HepG2 (cell line): ENCODE results near the gene NBEAL1. TPM values are rescaled to one million over a fixed set of nuclear protein-coding genes. Genes with fewer than 3 reads are reported as not detected.

Source experiments
- BRD4 ChIP-seq: sonication (generic); formaldehyde crosslinking; IDR thresholded peaks from 2 replicates; pipeline ENCODE4 v1.4.0; 2020; ENCODE audit warnings: missing genetic modification reagents
- DR1 ChIP-seq: sonication (generic); formaldehyde crosslinking; IDR thresholded peaks from 2 replicates; pipeline ENCODE4 v1.8.0; 2021; ENCODE audit warnings: mild to moderate bottlenecking, missing genetic modification reagents, inconsistent platforms
- FIP1L1 ChIP-seq: fragments of 200-400 bp; formaldehyde crosslinking; IDR thresholded peaks from 2 replicates; pipeline ENCODE4 v1.6.1; 2018; ENCODE audit warnings: low read depth, mild to moderate bottlenecking, low read length, moderate library complexity, borderline replicate concordance; ENCODE audit not compliant: insufficient read depth
- GATAD2A ChIP-seq: IDR thresholded peaks from 2 replicates; pipeline ENCODE4 v1.6.1; 2016
- HNRNPL ChIP-seq: fragments of 200-400 bp; formaldehyde crosslinking; IDR thresholded peaks from 2 replicates; pipeline ENCODE4 v1.6.1; 2017; ENCODE audit warnings: mild to moderate bottlenecking, low read depth, low read length
- MED13 ChIP-seq: sonication (generic); formaldehyde crosslinking; IDR thresholded peaks from 2 replicates; pipeline ENCODE4 v1.5.0; 2020; ENCODE audit warnings: missing genetic modification reagents
- RARG ChIP-seq: sonication (generic); formaldehyde crosslinking; IDR thresholded peaks from 2 replicates; pipeline ENCODE4 v1.4.0; 2020; ENCODE audit warnings: low read depth, mild to moderate bottlenecking, missing genetic modification reagents
- RNF219 ChIP-seq: sonication (generic); formaldehyde crosslinking; IDR thresholded peaks from 2 replicates; pipeline ENCODE4 v1.5.0; 2020; ENCODE audit warnings: mild to moderate bottlenecking, missing genetic modification reagents
- RORA ChIP-seq: sonication (generic); formaldehyde crosslinking; IDR thresholded peaks from 2 replicates; pipeline ENCODE4 v1.5.0; 2020; ENCODE audit warnings: mild to moderate bottlenecking, missing genetic modification reagents, moderate library complexity
- SIX4 ChIP-seq: sonication (generic); formaldehyde crosslinking; IDR thresholded peaks from 2 replicates; pipeline ENCODE4 v1.4.0; 2020; ENCODE audit warnings: missing genetic modification reagents
- TBX2 ChIP-seq: sonication (generic); formaldehyde crosslinking; IDR thresholded peaks from 2 replicates; pipeline ENCODE4 v1.5.0; 2020; ENCODE audit warnings: missing genetic modification reagents, mild to moderate bottlenecking, borderline replicate concordance
- ZBTB20 ChIP-seq: sonication (generic); formaldehyde crosslinking; IDR thresholded peaks from 2 replicates; pipeline ENCODE4 v1.8.1; 2023; ENCODE audit warnings: missing genetic modification reagents, low read depth, mild to moderate bottlenecking, borderline replicate concordance
- ZBTB21 ChIP-seq: sonication (generic); formaldehyde crosslinking; IDR thresholded peaks from 2 replicates; pipeline ENCODE4 v1.4.0; 2020; ENCODE audit warnings: missing genetic modification reagents
- ZNF280B ChIP-seq: sonication (generic); formaldehyde crosslinking; IDR thresholded peaks from 2 replicates; pipeline ENCODE4 v1.5.0; 2020; ENCODE audit warnings: missing genetic modification reagents, mild to moderate bottlenecking, borderline replicate concordance
- ZNF432 ChIP-seq: sonication (generic); formaldehyde crosslinking; IDR thresholded peaks from 2 replicates; pipeline ENCODE4 v1.5.0; 2020; ENCODE audit warnings: missing genetic modification reagents, mild to moderate bottlenecking, borderline replicate concordance
- ZNF629 ChIP-seq: sonication (generic); formaldehyde crosslinking; conservative IDR thresholded peaks from 2 replicates; pipeline ENCODE4 v1.5.0; 2020; ENCODE audit warnings: missing genetic modification reagents
- ZNF782 ChIP-seq: sonication (generic); formaldehyde crosslinking; IDR thresholded peaks from 2 replicates; pipeline ENCODE4 v1.4.0; 2020; ENCODE audit warnings: missing genetic modification reagents, mild to moderate bottlenecking, borderline replicate concordance
- polyA plus RNA-seq, 8 experiments: library from polyadenylated mRNA; depleted of rRNA in 3 of 8; stranded (reverse) in 7 of 8; unstranded in 1 of 8; fragments of >200 nt; fragmentation: Illumina TruSeq in 4 of 8; extraction: Trizol in 4 of 8; gene quantifications; 2 replicates each; pipeline versions ENCODE4 v1.2.1 to v1.2.3, GENCODE V29; 2011 to 2016; ENCODE audit warnings: low read depth in 4 of 8, missing spikeins in 1 of 8, mixed read lengths in 1 of 8; ENCODE audit not compliant: insufficient read depth in 1 of 8
- total RNA-seq, 5 experiments: library from RNA; depleted of rRNA; stranded (reverse); fragments of >200 nt; fragmentation: Illumina TruSeq; extraction: Trizol; gene quantifications; 2 replicates each; pipeline ENCODE4 v1.2.3, GENCODE V29; 2016; ENCODE audit warnings: low read depth in 1 of 5
- TF ChIP-seq, protein P1 (sequence below): sonication (generic); formaldehyde crosslinking; IDR thresholded peaks from 2 replicates; pipeline ENCODE4 v1.5.1; 2020; ENCODE audit warnings: mild to moderate bottlenecking, missing genetic modification reagents, borderline replicate concordance
- TF ChIP-seq, protein P2 (sequence below): sonication (generic); formaldehyde crosslinking; IDR thresholded peaks from 2 replicates; pipeline ENCODE4 v1.9.0; 2022; ENCODE audit warnings: missing genetic modification reagents, mild to moderate bottlenecking, borderline replicate concordance
- TF ChIP-seq, protein P3 (sequence below): fragments of 450-650 bp; IDR thresholded peaks from 2 replicates; pipeline ENCODE4 v1.6.1; 2016

Gene NBEAL1
- total and polyA plus RNA-seq, 2 of the 13 experiments (the other 11 are each of a cell fraction or from before 2014, with no cell fraction given), result 6.4 to 15.7 TPM

DNA sequence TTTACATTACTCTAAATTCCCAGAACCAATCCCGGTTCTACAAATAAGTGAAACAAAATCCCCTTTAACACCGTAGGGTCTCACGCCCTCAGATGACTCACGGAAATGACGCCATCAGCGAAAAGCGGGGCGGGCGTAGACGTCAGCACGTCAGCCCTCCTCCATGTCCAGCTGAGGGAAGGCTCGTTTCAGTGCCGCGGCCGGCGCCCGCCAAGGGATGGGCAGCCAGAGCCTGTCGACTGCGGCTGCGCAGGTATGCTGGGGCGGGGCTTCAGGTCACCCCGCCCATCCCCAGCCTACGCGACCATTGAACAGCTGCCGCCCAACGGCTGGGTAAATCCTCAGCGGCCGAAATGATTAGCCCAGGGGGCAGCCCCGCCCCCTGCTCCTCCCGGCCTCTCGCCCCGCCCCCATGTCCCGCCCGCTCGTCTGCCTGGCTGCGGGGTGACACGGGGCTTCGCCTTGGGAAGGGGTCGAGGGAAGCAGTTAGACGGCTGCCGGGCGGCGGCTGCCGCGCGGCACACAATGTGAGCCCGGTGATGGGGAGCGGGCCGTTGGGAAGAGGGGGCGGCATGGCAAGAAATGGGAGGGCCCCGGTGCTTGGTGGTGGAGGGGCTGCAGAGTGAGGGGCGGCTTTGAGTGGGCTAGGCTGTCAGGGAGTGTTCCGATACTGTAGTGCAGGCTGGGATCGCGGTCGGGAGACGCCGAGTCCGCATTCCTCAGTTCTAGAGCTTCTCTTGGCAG, at the start of gene NBEAL1 (continued):
- TF ChIP-seq HNRNPL (no peak), ZBTB20 (CRISPR knock-in tag) (0 out of 2 replicates have a peak, but pooled peaks have one; percentile 63), ZNF629 (CRISPR knock-in tag) (peak; percentile 23; the same call in 1 of the 2 replicates), SIX4 (CRISPR knock-in tag) (peak; percentile 75), ZBTB21 (CRISPR knock-in tag) (peak; percentile 100), BRD4 (no peak), TBX2 (CRISPR knock-in tag) (peak; percentile 87), ZNF432 (CRISPR knock-in tag) (no peak), GATAD2A (CRISPR knock-in tag) (peak; percentile 83), FIP1L1 (no peak), RNF219 (CRISPR knock-in tag) (no peak), RARG (CRISPR knock-in tag) (no peak), ZNF280B (peak; percentile 87; the same call in 1 of the 2 replicates), DR1 (CRISPR knock-in tag) (peak; percentile 16; the same call in 1 of the 2 replicates), ZNF782 (no peak; the same call in 1 of the 2 replicates), RORA (CRISPR knock-in tag) (no peak), MED13 (peak; percentile 69; the same call in 1 of the 2 replicates)
- TF ChIP-seq, protein P1, sequence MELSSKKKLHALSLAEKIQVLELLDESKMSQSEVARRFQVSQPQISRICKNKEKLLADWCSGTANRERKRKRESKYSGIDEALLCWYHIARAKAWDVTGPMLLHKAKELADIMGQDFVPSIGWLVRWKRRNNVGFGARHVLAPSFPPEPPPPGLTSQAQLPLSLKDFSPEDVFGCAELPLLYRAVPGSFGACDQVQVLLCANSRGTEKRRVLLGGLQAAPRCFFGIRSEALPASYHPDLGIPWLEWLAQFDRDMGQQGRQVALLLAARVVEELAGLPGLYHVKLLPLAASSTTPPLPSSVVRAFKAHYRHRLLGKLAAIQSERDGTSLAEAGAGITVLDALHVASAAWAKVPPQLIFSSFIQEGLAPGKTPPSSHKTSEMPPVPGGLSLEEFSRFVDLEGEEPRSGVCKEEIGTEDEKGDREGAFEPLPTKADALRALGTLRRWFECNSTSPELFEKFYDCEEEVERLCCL (CRISPR knock-in tag), result 0 out of 2 replicates have a peak, but pooled peaks have one; percentile 53
- TF ChIP-seq, protein P2, sequence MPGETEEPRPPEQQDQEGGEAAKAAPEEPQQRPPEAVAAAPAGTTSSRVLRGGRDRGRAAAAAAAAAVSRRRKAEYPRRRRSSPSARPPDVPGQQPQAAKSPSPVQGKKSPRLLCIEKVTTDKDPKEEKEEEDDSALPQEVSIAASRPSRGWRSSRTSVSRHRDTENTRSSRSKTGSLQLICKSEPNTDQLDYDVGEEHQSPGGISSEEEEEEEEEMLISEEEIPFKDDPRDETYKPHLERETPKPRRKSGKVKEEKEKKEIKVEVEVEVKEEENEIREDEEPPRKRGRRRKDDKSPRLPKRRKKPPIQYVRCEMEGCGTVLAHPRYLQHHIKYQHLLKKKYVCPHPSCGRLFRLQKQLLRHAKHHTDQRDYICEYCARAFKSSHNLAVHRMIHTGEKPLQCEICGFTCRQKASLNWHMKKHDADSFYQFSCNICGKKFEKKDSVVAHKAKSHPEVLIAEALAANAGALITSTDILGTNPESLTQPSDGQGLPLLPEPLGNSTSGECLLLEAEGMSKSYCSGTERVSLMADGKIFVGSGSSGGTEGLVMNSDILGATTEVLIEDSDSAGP (CRISPR knock-in tag), result peak; percentile 90
- TF ChIP-seq, protein P3, sequence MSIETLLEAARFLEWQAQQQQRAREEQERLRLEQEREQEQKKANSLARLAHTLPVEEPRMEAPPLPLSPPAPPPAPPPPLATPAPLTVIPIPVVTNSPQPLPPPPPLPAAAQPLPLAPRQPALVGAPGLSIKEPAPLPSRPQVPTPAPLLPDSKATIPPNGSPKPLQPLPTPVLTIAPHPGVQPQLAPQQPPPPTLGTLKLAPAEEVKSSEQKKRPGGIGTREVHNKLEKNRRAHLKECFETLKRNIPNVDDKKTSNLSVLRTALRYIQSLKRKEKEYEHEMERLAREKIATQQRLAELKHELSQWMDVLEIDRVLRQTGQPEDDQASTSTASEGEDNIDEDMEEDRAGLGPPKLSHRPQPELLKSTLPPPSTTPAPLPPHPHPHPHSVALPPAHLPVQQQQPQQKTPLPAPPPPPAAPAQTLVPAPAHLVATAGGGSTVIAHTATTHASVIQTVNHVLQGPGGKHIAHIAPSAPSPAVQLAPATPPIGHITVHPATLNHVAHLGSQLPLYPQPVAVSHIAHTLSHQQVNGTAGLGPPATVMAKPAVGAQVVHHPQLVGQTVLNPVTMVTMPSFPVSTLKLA, result no peak; the same call in 1 of the 2 replicates
